ENCODE data around the gene FLNA. TPM values are rescaled to one million over a fixed set of nuclear protein-coding genes. Genes with fewer than 3 reads are reported as not detected.
"Not testable (repeated sequence)": the region's sequence is repeated elsewhere in the genome, so short reads cannot be mapped to it uniquely, and the experiment has no call there.

FLNA gene
- total RNA-seq, 2 donors from 2014 or later, result 124 to 773 TPM

GRCh38 chrX:154305541-154306205 lies 68.8 kb downstream of the FLNA start:
- intact Hi-C loops (cut with DNase I), result no loop called here
- no peak overlapping the region for H3K27ac ChIP-seq
- no peaks in the 10 kb centered on the region for H3K27me3 ChIP-seq
- H3K4me1 ChIP-seq, result no peaks in the 10 kb centered on the region
- no peak for DNase-seq
- no peak overlapping the region for H3K9ac ChIP-seq (ENCODE audit: low read depth in 2 of 2, low read length in 2 of 2)
- H3K4me3 ChIP-seq, result no peak overlapping the region
- H3K9me3 ChIP-seq, result no peaks in the 10 kb centered on the region
- TF ChIP-seq CTCF (IDR thresholded peaks at IDR 0.05), result no peak
- H3K36me3 ChIP-seq, result no peaks in the 10 kb centered on the region

- Histone ChIP-seq H3K9ac (ENCODE audit: low read depth in 2 of 2, low read length in 2 of 2) (no peak overlapping the region), H3K4me1 (no peaks in the 10 kb centered on the region), H3K9me3 (no peaks in the 10 kb centered on the region), H3K27ac (no peak overlapping the region), H3K27me3 (no peaks in the 10 kb centered on the region), H3K4me3 (no peak overlapping the region), H3K36me3 (no peaks in the 10 kb centered on the region)
- DNase-seq, result no peak
- no peak for TF ChIP-seq CTCF (IDR thresholded peaks at IDR 0.05)
- intact Hi-C loops (cut with DNase I), result no loop called here
These were observed 69.6 kb downstream of the FLNA start for GRCh38 chrX:154304846-154305245.

- Histone ChIP-seq H3K9ac (ENCODE audit: low read depth in 2 of 2, low read length in 2 of 2) (no peak overlapping the region), H3K9me3 (no peaks in the 10 kb centered on the region), H3K4me1 (no peaks in the 10 kb centered on the region), H3K36me3 (no peaks in the 10 kb centered on the region), H3K27me3 (no peaks in the 10 kb centered on the region), H3K27ac (no peak overlapping the region), H3K4me3 (no peak overlapping the region)
- DNase-seq, result no peak
- intact Hi-C loops (cut with DNase I), result no loop called here
- TF ChIP-seq CTCF (IDR thresholded peaks at IDR 0.05), result no peak
These were observed 71.0 kb downstream of the FLNA start for GRCh38 chrX:154303476-154303875.

GRCh38 chrX:154302998-154303397 lies 71.4 kb downstream of the FLNA start:
- H3K9me3 ChIP-seq; H3K27ac ChIP-seq; H3K4me1 ChIP-seq; H3K9ac ChIP-seq (ENCODE audit: low read depth in 2 of 2, low read length in 2 of 2); H3K4me3 ChIP-seq; H3K27me3 ChIP-seq; intact Hi-C loops (cut with DNase I); DNase-seq; H3K36me3 ChIP-seq: not testable (repeated sequence)

GRCh38 chrX:154300816-154301215 lies 73.6 kb downstream of the FLNA start:
- H3K9me3 ChIP-seq, result no peaks in the 10 kb centered on the region
- no peak for TF ChIP-seq CTCF (IDR thresholded peaks at IDR 0.05)
- DNase-seq, result no peak
- intact Hi-C loops (cut with DNase I), result no loop called here
- H3K9ac ChIP-seq (ENCODE audit: low read depth in 2 of 2, low read length in 2 of 2), result no peak overlapping the region
- H3K27me3 ChIP-seq, result no peaks in the 10 kb centered on the region
- no peaks in the 10 kb centered on the region for H3K36me3 ChIP-seq
- no peak overlapping the region for H3K4me3 ChIP-seq
- no peak overlapping the region for H3K27ac ChIP-seq
- no peaks in the 10 kb centered on the region for H3K4me1 ChIP-seq

Other genes starting within 250 kb of the FLNA start
- not detected for gene OPN1LW, start 230.4 kb downstream of the FLNA start, total RNA-seq
- gene OPN1MW, start 192.0 kb downstream of the FLNA start, total RNA-seq, result not detected
- gene OPN1MW2, start 154.9 kb downstream of the FLNA start, total RNA-seq, result not detected
- not detected for gene OPN1MW3, start 117.1 kb downstream of the FLNA start, total RNA-seq
- not detected for gene TEX28, start 79.5 kb downstream of the FLNA start, total RNA-seq
- gene TKTL1, start 78.8 kb downstream of the FLNA start, total RNA-seq, result not detected
- 10 to 100 TPM; 44.4 to 49.1 TPM for gene EMD, start 4.7 kb upstream of the FLNA start, total RNA-seq
- 1,000 to 10,000 TPM; 1,915 to 2,641 TPM for gene RPL10, start 23.7 kb upstream of the FLNA start, total RNA-seq
- gene DNASE1L1, start 34.6 kb upstream of the FLNA start, total RNA-seq, result 10 to 100 TPM; 19.1 to 29.2 TPM
- gene TAFAZZIN, start 36.9 kb upstream of the FLNA start, total RNA-seq, result 10 to 100 TPM; 33.2 to 54.5 TPM
- gene ATP6AP1, start 54.0 kb upstream of the FLNA start, total RNA-seq, result 10 to 100 TPM; 86.3 to 96.9 TPM
- gene GDI1, start 62.5 kb upstream of the FLNA start, total RNA-seq, result 10 to 100 TPM; 63.0 to 83.0 TPM
- gene FAM50A, start 69.5 kb upstream of the FLNA start, total RNA-seq, result 10 to 100 TPM; 41.9 to 60.1 TPM
- gene PLXNA3, start 83.6 kb upstream of the FLNA start, total RNA-seq, result 10 to 100 TPM; 37.7 to 43.9 TPM
- gene LAGE3, start 104.6 kb upstream of the FLNA start, total RNA-seq, result 10 to 100 TPM; 10.0 to 35.3 TPM
- 10 to 100 TPM; 24.7 to 40.9 TPM for gene UBL4A, start 112.0 kb upstream of the FLNA start, total RNA-seq
- 10 to 100 TPM; 23.0 to 24.5 TPM for gene SLC10A3, start 116.0 kb upstream of the FLNA start, total RNA-seq
- gene FAM3A, start 141.6 kb upstream of the FLNA start, total RNA-seq, result 10 to 100 TPM; 63.1 to 71.1 TPM
- 10 to 100 TPM; 41.0 to 48.6 TPM for gene G6PD, start 172.2 kb upstream of the FLNA start, total RNA-seq
- gene IKBKG, start 173.0 kb upstream of the FLNA start, total RNA-seq, result 10 to 100 TPM; 20.6 to 28.4 TPM
- not detected for gene CTAG1A, start 210.5 kb upstream of the FLNA start, total RNA-seq
- gene CTAG1B, start 244.6 kb upstream of the FLNA start, total RNA-seq, result not detected